Right cardiac atrium (tissue), 5 donors: ENCODE results near the gene BSG. TPM values are rescaled to one million over a fixed set of nuclear protein-coding genes. Genes with fewer than 3 reads are reported as not detected.

Experiments
- ATAC-seq, 2 donors: fragments of 200-7000 bp; cut with Tn5 transposase; one replicate each; pipeline versions ENCODE4 v1.8.0 to v1.9.1; 2020; ENCODE audit warnings: moderate library complexity in 2 of 2, mild to moderate bottlenecking in 1 of 2
- DNase-seq, 3 donors: peaks; one replicate each; pipeline ENCODE4 v3.0.0-alpha.2; 2020
- H3K27ac ChIP-seq: one replicate; pipeline ENCODE4 v1.5.1; 2013; ENCODE audit warnings: mild to moderate bottlenecking, low read length, control low read depth, moderate library complexity
- H3K27me3 ChIP-seq: one replicate; pipeline ENCODE4 v1.6.1; 2013; ENCODE audit not compliant: control insufficient read depth, insufficient read depth
- H3K4me1 ChIP-seq: one replicate; pipeline ENCODE4 v1.6.1; 2013; ENCODE audit warnings: low read length; ENCODE audit not compliant: control insufficient read depth, insufficient read depth
- H3K4me3 ChIP-seq: one replicate; pipeline ENCODE4 v1.5.1; 2013; ENCODE audit warnings: low read length, control low read depth
- H3K9me3 ChIP-seq: one replicate; pipeline ENCODE4 v1.6.1; 2013; ENCODE audit warnings: low read length; ENCODE audit not compliant: control insufficient read depth
- WGBS: extraction: QIAGEN DNeasy Blood & Tissue Kit; methylation state at CpG from one replicate; pipeline ENCODE4 v1.1.7; 2013; 5-methylcytosine and 5-hydroxymethylcytosine counted together
- intact Hi-C, 4 donors: fragments of 100-400 bp; cut with DNase I; formaldehyde crosslinking; loops; one replicate each; pipeline versions ENCODE4 v1.11.0 to v1.14.0; 2022 to 2023
- polyA plus RNA-seq: library from polyadenylated mRNA; stranded (reverse); fragments of 200-250 nt; gene quantifications from one replicate; pipeline ENCODE4 v1.2.3, GENCODE V29; 2013
- total RNA-seq, 4 donors: library from RNA; stranded (reverse); fragmentation: NEBNext Ultra II Directional; extraction: Animal tissue kit (Norgen Biotek cat#: 25700); gene quantifications; one replicate each; pipeline ENCODE4 v1.2.1, GENCODE V29; 2021
- donor health status: healthy with polysubstance abuse.
- donor health status: DM: no; HTN: yes; CAD: no.
- donor health status: DM: no; HTN: no; CAD: no.
- donor health status: DM: no; HTN: yes; CAD: no; lungs with severe emphysema.
- donor health status: DM: yes; HTN: yes; CAD: no.

BSG gene
- total and polyA plus RNA-seq, 5 donors, result 1,142 to 1,705 (median 1,380) TPM

GRCh38 chr19:590396-590745 lies 18.0 kb downstream of the BSG start:
- ATAC-seq (no peak), DNase-seq (peak in 1 of 3 donors; percentile 65)
- peak overlapping the region; percentile 37 for H3K4me3 ChIP-seq
- no peak overlapping the region for H3K27ac ChIP-seq
- no peaks in the 10 kb centered on the region for H3K9me3 ChIP-seq
- intact Hi-C loops, result no loop called here
- no peaks in the 10 kb centered on the region for H3K4me1 ChIP-seq
- H3K27me3 ChIP-seq, result no peaks in the 10 kb centered on the region
- 2% methylated on average over 50 of the region's 50 CpGs for WGBS

- Histone ChIP-seq H3K4me1 (no peaks in the 10 kb centered on the region), H3K27me3 (no peaks in the 10 kb centered on the region), H3K4me3 (peak overlapping the region; percentile 37), H3K27ac (no peak overlapping the region), H3K9me3 (no peaks in the 10 kb centered on the region)
- 7% methylated on average over 41 of the region's 41 CpGs for WGBS
- DNase-seq (no peak), ATAC-seq (no peak)
- intact Hi-C loops, result no loop called here
These were observed 18.3 kb downstream of the BSG start for GRCh38 chr19:590750-591098.

- WGBS, result 34% methylated on average over 75 of the region's 75 CpGs
- Histone ChIP-seq H3K27me3 (no peaks in the 10 kb centered on the region), H3K4me3 (peak overlapping the region; percentile 37), H3K9me3 (no peaks in the 10 kb centered on the region), H3K27ac (no peak overlapping the region), H3K4me1 (no peaks in the 10 kb centered on the region)
- DNase-seq (peak in 1 of 3 donors; percentile 76), ATAC-seq (peak in 1 of 2 donors; percentile 27)
- intact Hi-C loops, result no loop called here
These were observed 18.9 kb downstream of the BSG start for GRCh38 chr19:591099-591958.

- Histone ChIP-seq H3K4me1 (no peaks in the 10 kb centered on the region), H3K27ac (no peak overlapping the region), H3K9me3 (no peaks in the 10 kb centered on the region), H3K4me3 (no peak overlapping the region), H3K27me3 (no peaks in the 10 kb centered on the region)
- intact Hi-C loops, result no loop called here
- DNase-seq, result peak in 1 of 3 donors; percentile 49
- no peak for ATAC-seq
- 79% methylated on average over 19 of the region's 19 CpGs for WGBS
These were observed 19.7 kb downstream of the BSG start for GRCh38 chr19:592101-592500.

GRCh38 chr19:593055-593454 lies 20.7 kb downstream of the BSG start:
- H3K4me3 ChIP-seq, result no peak overlapping the region
- no peak overlapping the region for H3K27ac ChIP-seq
- H3K9me3 ChIP-seq, result no peaks in the 10 kb centered on the region
- no peaks in the 10 kb centered on the region for H3K4me1 ChIP-seq
- intact Hi-C loops, result no loop called here
- H3K27me3 ChIP-seq, result no peaks in the 10 kb centered on the region
- ATAC-seq, result no peak
- DNase-seq, result peak in 1 of 3 donors; percentile 44
- WGBS, result 88% methylated on average over 18 of the region's 18 CpGs

GRCh38 chr19:593505-593904 lies 21.1 kb downstream of the BSG start:
- Histone ChIP-seq H3K27me3 (no peaks in the 10 kb centered on the region), H3K27ac (no peak overlapping the region), H3K9me3 (no peaks in the 10 kb centered on the region), H3K4me1 (no peaks in the 10 kb centered on the region), H3K4me3 (no peak overlapping the region)
- intact Hi-C loops, result no loop called here
- ATAC-seq (no peak), DNase-seq (no peak)
- 66% methylated on average over 9 of the region's 9 CpGs for WGBS

- no peak for ATAC-seq
- no peak overlapping the region for H3K4me3 ChIP-seq
- DNase-seq, result no peak
- WGBS, result 72% methylated on average over 24 of the region's 24 CpGs
- H3K27me3 ChIP-seq, result no peaks in the 10 kb centered on the region
- intact Hi-C loops, result no loop called here
- H3K4me1 ChIP-seq, result no peaks in the 10 kb centered on the region
- H3K9me3 ChIP-seq, result no peaks in the 10 kb centered on the region
- H3K27ac ChIP-seq, result no peak overlapping the region
These were observed 22.0 kb downstream of the BSG start for GRCh38 chr19:594265-594870.

GRCh38 chr19:595326-596262 lies 23.2 kb downstream of the BSG start:
- 76% methylated on average over 42 of the region's 42 CpGs for WGBS
- no peak for ATAC-seq
- DNase-seq, result no peak
- Histone ChIP-seq H3K27me3 (no peaks in the 10 kb centered on the region), H3K9me3 (no peaks in the 10 kb centered on the region), H3K4me1 (no peaks in the 10 kb centered on the region), H3K27ac (no peak overlapping the region), H3K4me3 (no peak overlapping the region)
- intact Hi-C loops, result no loop called here

GRCh38 chr19:596263-596655 lies 23.9 kb downstream of the BSG start:
- no peaks in the 10 kb centered on the region for H3K4me1 ChIP-seq
- intact Hi-C loops, result no loop called here
- WGBS, result 81% methylated on average over 16 of the region's 16 CpGs
- no peaks in the 10 kb centered on the region for H3K9me3 ChIP-seq
- H3K27ac ChIP-seq, result no peak overlapping the region
- no peak overlapping the region for H3K4me3 ChIP-seq
- H3K27me3 ChIP-seq, result no peaks in the 10 kb centered on the region
- no peak for DNase-seq
- ATAC-seq, result no peak

- no peak overlapping the region for H3K27ac ChIP-seq
- intact Hi-C loops, result no loop called here
- DNase-seq (no peak), ATAC-seq (no peak)
- H3K27me3 ChIP-seq, result no peaks in the 10 kb centered on the region
- 80% methylated on average over 18 of the region's 18 CpGs for WGBS
- no peaks in the 10 kb centered on the region for H3K9me3 ChIP-seq
- H3K4me1 ChIP-seq, result no peaks in the 10 kb centered on the region
- no peak overlapping the region for H3K4me3 ChIP-seq
These were observed 25.3 kb downstream of the BSG start for GRCh38 chr19:597406-598315.
